OCI-LY3 (cell line): ENCODE results near the gene TPRG1.

ENCODE experiments used
- H2AFZ ChIP-seq: fragments of 200-600, 300-600 bp; shearing (Covaris generic); 2 replicates; pipeline ENCODE4 v1.6.0; 2014; ENCODE audit warnings: antibody characterized with exemption, low read depth, low read length
- H3K27ac ChIP-seq: fragments of 200-600, 300-600 bp; sonication (generic); 2 replicates; pipeline ENCODE4 v1.5.1; 2014; ENCODE audit warnings: mild to moderate bottlenecking, low read length, moderate library complexity, mixed read lengths
- H3K27me3 ChIP-seq: fragments of 200-600, 300-600 bp; sonication (generic); 2 replicates; pipeline ENCODE4 v1.6.1; 2014; ENCODE audit warnings: low read depth, low read length, mixed read lengths
- H3K36me3 ChIP-seq: fragments of 200-600, 300-600 bp; sonication (generic); replicated peaks from 2 replicates; pipeline ENCODE3; 2014; ENCODE audit warnings: low read depth, low read length, mixed read lengths
- H3K4me1 ChIP-seq: fragments of 300-600, 200-600 bp; sonication (generic); 2 replicates; pipeline ENCODE4 v1.6.1; 2014; ENCODE audit warnings: low read length, mixed read lengths
- H3K4me2 ChIP-seq: fragments of 200-600, 300-600 bp; sonication (generic); 2 replicates; pipeline ENCODE4 v1.6.1; 2014; ENCODE audit warnings: low read length, mixed read lengths
- H3K4me3 ChIP-seq: fragments of 300-600, 200-600 bp; sonication (generic); 2 replicates; pipeline ENCODE4 v1.5.1; 2014; ENCODE audit warnings: antibody characterized with exemption, mild to moderate bottlenecking, low read length, moderate library complexity
- H3K79me2 ChIP-seq: fragments of 300-600, 200-600 bp; shearing (Covaris generic); 2 replicates; pipeline ENCODE4 v1.6.1; 2014; ENCODE audit warnings: mild to moderate bottlenecking, low read length, mixed read lengths
- H3K9ac ChIP-seq: fragments of 300-600, 200-600 bp; shearing (Covaris generic); 2 replicates; pipeline ENCODE4 v1.6.0; 2014; ENCODE audit warnings: mild to moderate bottlenecking, low read length, moderate library complexity
- H3K9me3 ChIP-seq: fragments of 200-600, 300-600 bp; shearing (Covaris generic); 2 replicates; pipeline ENCODE4 v1.6.1; 2014; ENCODE audit warnings: low read length, mixed read lengths; ENCODE audit not compliant: insufficient read depth
- H4K20me1 ChIP-seq: fragments of 200-600, 300-600 bp; sonication (generic); 2 replicates; pipeline ENCODE4 v1.6.1; 2016; ENCODE audit warnings: low read length, mixed read lengths; ENCODE audit not compliant: insufficient read depth
- EZH2phosphoT487 ChIP-seq: fragments of 200-600 bp; shearing (Covaris generic); IDR thresholded peaks from 2 replicates; pipeline ENCODE4 v1.6.1; 2018; ENCODE audit warnings: antibody characterized with exemption, mixed run types, low read depth
- TF ChIP-seq, protein P1 (sequence below): fragments of 200-600, 300-600 bp; sonication (generic); IDR thresholded peaks from 2 replicates; pipeline ENCODE4 v1.5.1; 2014; ENCODE audit warnings: antibody characterized with exemption, low read length, low read depth

The TPRG1 gene

DNA sequence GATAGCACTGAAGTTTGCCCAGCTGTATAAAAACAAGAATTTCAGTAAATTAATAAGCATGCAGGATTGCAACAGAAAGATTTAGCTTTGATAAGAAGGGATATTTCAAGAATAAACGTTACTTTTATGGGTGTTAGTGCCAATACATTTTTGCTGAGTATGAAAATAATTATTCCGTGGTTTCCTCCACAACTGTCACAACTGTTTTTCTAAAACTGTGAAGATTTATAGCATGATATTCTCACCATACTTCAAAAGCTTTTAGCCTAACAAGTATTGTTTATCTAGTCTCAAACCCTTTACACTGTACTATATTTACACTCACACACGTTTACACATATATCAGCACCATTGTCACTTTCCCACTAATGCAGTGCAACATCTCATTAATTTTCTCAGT, 200.5 kb downstream of the TPRG1 start:
- Histone ChIP-seq H3K79me2 (no peaks in the 10 kb centered on the region), H4K20me1 (no peaks in the 10 kb centered on the region), H3K9me3 (0 out of 2 replicates have a peak, but pooled peaks cover 7% of the 10 kb centered on the region), H3K4me3 (no peak overlapping the region), H3K9ac (no peak overlapping the region), H3K27me3 (no peaks in the 10 kb centered on the region), H2AFZ (no peak overlapping the region), H3K4me1 (peaks cover 5% of the 10 kb centered on the region), H3K36me3 (no peaks in the 10 kb centered on the region), H3K27ac (no peak overlapping the region), H3K4me2 (no peak overlapping the region)
- TF ChIP-seq, protein P1, sequence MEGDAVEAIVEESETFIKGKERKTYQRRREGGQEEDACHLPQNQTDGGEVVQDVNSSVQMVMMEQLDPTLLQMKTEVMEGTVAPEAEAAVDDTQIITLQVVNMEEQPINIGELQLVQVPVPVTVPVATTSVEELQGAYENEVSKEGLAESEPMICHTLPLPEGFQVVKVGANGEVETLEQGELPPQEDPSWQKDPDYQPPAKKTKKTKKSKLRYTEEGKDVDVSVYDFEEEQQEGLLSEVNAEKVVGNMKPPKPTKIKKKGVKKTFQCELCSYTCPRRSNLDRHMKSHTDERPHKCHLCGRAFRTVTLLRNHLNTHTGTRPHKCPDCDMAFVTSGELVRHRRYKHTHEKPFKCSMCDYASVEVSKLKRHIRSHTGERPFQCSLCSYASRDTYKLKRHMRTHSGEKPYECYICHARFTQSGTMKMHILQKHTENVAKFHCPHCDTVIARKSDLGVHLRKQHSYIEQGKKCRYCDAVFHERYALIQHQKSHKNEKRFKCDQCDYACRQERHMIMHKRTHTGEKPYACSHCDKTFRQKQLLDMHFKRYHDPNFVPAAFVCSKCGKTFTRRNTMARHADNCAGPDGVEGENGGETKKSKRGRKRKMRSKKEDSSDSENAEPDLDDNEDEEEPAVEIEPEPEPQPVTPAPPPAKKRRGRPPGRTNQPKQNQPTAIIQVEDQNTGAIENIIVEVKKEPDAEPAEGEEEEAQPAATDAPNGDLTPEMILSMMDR = no peak
- no peak for TF ChIP-seq EZH2phosphoT487
